Activated T-cell treated with anti-CD3 and anti-CD28 coated beads for 24 hours (primary cell): ENCODE data around the gene WNK1.
"Not testable (repeated sequence)": the region's sequence is repeated elsewhere in the genome, so short reads cannot be mapped to it uniquely, and the experiment has no call there.

Source experiments
- DNase-seq: peaks from one replicate; pipeline ENCODE4 v3.0.0-alpha.2; 2020; ENCODE audit warnings: low read depth

Gene WNK1

GRCh38 chr12:817941-818600, 65.7 kb downstream of the WNK1 start:
- DNase-seq, result no peak

- DNase-seq, result no peak
Observed at GRCh38 chr12:818733-819132, 66.4 kb downstream of the WNK1 start.

DNA sequence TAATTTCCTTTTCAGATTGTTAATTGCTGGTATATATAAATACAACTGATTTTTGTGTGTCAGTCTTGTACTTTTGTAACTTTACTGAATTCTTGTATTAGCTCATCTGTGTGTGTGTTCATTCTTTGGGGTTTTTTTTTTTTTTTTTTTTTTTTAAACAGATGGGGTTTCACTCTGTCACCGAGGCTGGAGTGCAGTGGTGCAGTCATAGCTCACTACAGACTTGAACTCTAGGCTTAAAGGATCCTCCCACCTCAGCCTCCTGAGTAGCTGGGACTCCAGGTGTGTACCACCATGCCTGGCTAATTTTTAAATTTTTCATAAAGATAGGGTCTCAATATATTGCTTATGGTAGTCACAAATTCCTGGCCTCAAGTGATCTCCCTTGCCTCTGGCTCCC, 68.0 kb downstream of the WNK1 start:
- no peak for DNase-seq

GRCh38 chr12:823028-823698, 70.8 kb downstream of the WNK1 start:
- no peak for DNase-seq

DNA sequence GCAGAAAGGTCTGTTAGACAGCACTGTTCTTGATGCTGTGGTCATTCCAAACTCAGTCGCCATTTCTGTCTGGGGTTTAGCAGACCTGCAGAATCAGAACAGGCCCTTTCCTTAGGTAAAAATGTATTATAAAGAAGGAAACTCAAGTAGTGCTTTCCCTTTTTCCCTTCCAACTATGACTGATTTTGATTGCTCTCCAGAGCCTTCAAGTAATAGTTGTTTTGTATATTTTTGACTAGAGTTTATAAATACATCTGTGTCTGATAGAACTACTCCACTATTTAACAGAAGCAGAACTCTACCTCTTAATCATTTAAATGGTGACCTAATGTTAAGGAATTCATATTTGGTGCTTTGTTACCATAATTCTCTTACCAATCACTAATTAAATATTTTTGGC, 74.0 kb downstream of the WNK1 start:
- DNase-seq, result no peak

DNA sequence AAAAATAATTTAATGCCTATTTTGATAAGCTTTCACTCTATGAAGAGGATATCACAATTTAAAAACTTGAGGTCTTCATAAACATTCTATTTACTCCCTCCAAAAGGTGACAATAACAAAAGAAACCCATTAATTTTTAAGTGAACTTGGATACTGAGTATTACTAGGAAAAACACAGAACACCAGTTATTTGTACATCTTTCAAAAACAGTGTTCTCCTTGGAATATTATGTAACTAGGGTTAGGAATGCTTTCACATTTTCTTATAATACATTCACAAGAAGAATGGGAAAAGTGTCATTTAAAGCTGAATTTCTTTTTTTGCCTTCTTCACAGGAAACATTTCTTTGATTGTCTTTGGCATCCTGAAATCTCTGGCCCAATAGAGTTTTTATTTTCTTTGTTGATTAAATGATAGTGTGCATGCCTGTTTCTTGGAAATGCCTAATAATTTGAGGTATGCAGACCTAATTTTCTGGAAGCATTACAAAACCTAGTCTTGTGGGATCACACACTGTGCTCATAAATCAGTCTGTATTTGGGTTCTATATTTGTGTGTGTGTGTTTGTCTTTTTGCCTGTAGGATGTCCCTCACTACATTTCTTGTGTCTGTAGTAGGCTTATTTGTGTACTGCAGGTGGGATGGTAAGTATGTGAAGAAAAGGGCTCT, 76.5 kb downstream of the WNK1 start:
- DNase-seq, result no peak

- DNase-seq, result no peak
Observed at GRCh38 chr12:830111-830867, 77.9 kb downstream of the WNK1 start.

DNA sequence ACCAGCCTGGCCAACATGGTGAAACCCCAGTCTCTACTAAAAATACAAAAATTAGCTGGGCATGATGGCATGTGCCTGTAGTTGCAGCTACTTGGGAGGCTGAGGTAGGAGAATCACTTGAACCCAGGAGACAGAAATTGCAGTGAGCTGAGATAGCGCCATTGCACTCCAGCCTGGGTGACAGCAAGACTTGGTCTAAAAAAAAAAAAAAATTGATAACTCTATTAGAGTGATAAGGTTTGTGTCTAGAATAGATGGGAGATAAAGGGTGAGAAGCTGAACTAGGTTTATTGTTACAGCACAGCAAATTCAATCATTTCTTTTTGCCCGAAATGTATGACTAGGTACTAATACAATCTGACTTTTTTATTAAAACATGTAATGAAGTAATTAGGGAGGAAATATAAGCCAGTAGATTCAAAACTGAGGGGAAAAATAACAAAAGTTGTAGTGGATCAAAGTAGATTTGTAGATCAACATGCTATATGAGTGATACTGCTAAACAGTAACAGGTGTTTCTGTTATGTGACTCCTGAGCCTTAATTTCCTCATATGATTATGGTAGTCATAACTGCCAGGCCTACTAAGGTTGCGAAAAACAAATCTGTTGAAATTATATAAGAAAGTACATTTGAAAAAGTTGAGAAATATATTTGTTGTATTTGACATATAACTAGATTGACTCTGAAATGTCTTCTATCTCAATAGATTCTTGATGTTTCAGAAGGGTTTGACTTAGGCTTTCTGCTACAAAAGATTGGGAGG, 83.6 kb downstream of the WNK1 start:
- DNase-seq, result no peak

GRCh38 chr12:836952-837351, 84.6 kb downstream of the WNK1 start:
- no peak for DNase-seq

DNA sequence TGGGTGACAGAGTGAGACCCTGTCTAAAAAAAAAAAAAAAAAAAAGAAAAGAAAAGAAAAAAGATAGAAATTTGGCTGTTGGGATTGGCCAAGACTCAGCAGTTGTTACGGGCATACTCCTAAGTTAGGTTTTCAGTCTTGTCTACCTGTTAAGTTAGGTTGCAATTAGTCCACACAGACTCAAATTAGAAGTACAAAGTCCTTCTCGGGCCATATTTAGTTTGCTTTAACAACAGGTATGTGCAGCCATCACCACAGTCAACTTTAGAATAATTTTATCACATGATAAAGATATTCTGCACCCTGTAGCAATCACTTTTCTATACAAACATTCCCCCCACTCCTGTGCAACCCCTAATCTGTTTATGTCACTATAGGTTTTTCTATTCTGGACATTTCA, 85.2 kb downstream of the WNK1 start:
- no peak for DNase-seq

- DNase-seq, result no peak
Observed at GRCh38 chr12:843609-844008, 91.2 kb downstream of the WNK1 start.

DNA sequence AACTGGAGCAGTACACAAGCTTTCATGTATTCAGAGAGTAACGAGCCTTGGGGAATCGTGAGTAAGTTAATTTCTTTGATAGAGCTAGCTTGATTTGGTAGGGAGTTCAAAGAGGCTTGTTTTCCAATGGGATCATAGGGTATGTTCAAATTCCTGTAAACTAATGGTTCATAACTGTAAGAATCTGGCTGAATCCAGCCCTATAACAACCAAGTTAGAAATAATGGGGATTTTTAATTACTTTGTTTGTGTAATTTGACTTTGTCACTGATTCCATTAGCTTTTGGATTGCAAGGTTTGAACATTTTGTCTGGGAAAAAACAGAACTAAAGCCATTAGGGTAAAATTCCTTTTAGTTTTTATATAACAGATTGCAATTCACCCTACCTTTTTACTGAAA, 94.0 kb downstream of the WNK1 start:
- DNase-seq, result no peak

DNA sequence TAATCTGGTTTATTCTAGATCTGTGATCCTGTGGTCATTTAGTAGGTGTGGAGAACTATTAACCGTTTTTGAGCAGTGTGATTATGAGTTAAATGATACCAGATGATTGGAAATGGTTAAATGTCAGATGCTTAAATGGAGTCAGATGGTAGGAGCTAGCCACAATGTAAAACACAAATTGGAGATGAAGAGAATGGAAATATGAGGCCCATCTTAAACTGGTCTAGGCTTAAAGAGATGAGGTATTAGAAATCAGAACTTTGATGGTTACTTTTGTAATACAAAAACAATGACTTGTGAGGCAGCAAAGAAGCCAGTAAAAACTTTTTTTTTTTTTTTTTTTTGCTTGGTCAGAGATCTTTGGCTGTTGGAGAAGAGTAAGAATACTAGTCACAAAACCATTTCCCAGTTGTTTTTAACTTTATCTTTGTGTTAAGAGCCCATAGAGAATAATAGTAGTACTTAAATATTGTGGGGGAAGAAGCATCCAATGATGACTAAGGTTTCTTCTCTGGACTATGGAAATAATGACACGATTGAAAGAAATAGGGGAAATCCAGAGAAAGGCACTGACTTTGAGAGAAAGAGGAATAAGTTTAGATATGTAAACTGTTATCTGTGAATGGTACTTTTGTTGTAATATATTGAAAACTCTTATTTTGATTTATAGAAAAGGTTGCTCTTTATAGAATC, 95.9 kb downstream of the WNK1 start:
- DNase-seq, result no peak

DNA sequence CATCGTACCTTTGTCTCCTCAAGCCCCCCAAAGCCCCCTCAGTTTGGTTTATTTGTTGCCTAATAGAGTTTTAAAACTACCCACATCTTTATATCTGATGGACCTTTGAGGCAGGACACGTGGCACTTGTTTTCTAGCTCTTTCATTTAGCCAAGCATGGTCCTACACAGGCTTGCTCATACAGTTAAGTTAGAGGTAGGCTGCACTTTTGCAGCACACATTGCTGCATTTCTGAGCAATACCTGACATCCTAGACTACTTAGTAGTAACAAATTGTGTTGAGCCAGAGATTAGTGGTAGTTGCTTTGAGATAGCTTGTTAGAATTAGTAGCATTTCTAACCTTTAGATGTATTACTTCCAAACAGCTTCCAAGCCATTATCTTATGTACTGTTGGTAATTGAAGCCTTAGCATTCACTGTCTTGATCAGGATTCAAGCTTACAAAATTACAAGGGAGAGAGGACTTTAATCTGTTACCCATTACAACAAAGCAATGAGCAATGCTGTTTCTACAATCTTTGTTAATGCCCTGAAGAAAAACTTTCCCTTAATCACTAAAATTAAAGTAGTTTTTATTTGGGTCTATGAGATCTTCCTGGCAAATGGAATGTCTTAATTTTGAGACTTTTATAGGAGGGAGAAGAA, 96.6 kb downstream of the WNK1 start:
- DNase-seq, result no peak

DNA sequence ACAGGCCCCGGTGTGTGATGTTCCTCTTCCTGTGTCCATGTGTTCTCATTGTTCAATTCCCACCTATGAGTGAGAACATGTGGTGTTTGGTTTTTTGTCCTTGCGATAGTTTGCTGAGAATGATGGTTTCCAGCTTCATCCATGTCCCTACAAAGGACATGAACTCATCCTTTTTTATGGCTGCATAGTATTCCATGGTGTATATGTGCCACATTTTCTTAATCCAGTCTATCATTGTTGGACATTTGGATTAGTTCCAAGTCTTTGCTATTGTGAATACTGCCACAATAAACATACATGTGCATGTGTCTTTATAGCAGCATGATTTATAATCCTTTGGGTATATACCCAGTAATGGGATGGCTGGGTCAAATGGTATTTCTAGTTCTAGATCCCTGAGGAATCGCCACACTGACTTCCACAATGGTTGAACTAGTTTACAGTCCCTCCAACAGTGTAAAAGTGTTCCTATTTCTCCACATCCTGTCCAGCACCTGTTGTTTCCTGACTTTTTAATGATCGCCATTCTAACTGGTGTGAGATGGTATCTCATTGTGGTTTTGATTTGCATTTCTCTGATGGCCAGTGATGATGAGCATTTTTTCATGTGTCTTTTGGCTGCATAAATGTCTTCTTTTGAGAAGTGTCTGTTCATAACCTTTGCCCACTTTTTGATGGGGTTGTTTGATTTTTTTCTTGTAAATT, 97.5 kb downstream of the WNK1 start:
- not testable (repeated sequence) for DNase-seq

- DNase-seq, result no peak
Observed at GRCh38 chr12:851343-851742, 99.0 kb downstream of the WNK1 start.

- DNase-seq, result no peak
Observed at GRCh38 chr12:851913-852312, 99.5 kb downstream of the WNK1 start.

DNA sequence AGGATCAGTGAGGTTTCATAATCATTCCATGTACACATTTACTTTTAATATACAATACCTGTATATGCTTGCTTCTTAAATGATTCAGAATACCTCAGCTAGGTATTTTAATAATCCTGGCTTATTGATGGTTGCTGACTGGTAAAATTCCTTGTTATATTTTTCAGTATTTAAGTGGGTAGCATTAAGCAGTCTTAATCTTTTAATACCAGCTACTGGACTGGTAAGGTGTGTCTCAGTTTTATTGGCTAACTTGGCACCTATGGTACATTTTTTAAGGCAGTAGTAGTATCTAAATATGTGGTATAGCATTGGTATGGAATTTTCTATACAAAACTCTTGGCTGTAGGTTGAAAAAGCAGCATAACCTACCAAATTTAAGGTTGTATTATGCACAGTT, 100.5 kb downstream of the WNK1 start:
- no peak for DNase-seq

DNA sequence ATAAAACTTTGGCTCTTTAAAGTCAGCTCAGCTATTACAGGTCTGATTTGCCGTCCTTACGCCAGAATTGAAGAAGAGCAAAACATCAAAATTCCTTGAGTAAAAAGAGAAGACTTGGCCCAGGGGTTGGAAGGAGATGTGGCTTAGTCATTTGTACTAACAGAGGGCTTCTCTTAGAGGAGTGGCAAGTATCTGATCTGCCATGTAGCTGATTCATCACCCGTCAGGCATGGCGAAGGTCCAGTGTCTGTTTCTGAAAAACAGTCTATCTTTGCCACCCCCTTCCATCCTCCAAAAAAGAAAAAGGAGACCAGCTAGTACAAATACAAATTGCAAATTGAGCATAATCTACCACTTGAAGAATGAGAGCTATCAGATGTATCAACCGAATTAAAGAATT, 105.2 kb downstream of the WNK1 start:
- no peak for DNase-seq

DNA sequence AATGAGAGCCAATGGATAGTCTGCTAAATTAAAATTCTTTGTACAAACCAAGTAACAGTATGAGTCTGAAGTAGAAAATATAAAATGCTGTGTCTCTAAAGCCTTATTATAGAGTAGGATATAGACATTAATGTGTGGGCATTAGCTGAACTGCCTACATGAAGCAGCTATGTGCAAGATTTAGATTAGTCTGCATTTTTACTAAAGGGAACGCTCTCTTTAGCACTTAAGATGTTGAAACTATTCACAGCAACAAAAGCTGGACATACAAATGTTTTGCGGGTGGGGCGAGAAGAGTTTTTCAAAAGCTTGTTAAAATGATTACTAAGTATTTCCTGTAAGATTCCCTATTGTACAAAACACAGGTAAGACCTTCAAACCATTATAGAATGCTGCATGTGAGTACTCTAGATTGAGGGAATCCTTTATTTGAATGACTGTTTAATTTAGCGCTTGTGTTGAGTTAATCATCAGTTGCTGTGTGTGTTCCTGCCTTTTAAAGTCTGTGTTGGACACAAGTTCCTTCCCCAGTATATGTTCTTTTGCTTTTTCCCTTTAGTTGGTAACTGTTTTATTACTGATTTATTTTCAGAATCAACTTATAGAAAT, 110.0 kb downstream of the WNK1 start:
- DNase-seq, result no peak
